ENCODE data around the gene RPS6KA6. TPM values are rescaled to one million over a fixed set of nuclear protein-coding genes. Genes with fewer than 3 reads are reported as not detected.

The RPS6KA6 gene
- total RNA-seq, 1 experiment from 2014 or later = 1.4 TPM

DNA sequence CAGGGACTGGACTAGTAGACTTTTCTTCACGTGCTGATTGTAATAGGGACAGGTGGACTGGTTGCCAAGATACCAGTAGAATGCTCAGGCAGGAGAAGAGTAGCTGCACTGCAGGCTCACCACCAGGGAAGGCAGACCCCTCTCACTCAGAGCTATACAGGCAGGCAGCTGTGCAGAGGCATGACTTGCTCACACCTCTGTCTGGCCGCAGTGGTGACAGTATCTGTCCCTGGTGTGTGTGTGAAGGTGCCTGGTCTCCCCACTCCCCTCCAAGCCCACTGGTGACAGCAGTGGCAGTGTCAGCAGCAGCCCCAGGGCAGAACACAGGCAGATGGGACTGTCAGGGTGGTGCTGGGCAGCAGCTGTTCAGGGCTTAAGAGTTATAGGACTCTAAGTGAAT is 140.7 kb downstream of the RPS6KA6 start:
- no peak for DNase-seq (ENCODE audit: low spot score)
- in situ Hi-C loops (cut with HindIII; ENCODE audit: low sequenced_read_pairs) = no loop called here

DNA sequence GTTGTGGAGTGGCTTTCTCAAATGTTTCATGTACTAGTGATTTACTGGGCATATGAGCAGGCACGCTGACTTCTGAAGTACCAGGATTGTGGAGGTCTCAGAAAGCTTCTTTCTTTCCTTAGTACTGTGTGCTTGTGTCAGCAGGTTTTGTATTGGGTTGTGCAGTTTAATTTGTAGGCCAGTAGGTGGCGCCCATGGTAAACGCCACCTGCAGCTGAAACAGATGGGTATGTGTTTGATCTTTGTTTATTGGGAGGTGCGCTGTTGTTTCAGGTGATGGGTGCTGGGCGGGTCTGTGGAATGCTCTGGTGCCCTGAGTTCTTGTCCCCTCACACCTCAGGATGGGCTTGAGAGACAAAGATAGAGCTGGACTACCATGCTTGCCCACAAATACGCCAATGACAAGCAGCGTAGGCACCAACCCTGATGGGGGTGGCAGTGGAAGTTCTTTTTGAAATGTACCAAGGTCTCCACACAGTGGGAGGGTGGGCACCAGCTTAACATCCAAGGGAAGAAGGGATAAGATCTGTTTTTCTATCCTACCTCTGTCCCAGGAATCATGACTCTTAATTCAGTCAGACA is 141.5 kb downstream of the RPS6KA6 start:
- in situ Hi-C loops (cut with HindIII; ENCODE audit: low sequenced_read_pairs) = no loop called here
- peak; percentile 26 for DNase-seq (ENCODE audit: low spot score)

- in situ Hi-C loops (cut with HindIII; ENCODE audit: low sequenced_read_pairs) = no loop called here
- no peak for DNase-seq (ENCODE audit: low spot score)
These were observed 143.9 kb downstream of the RPS6KA6 start for GRCh38 chrX:84044051-84044450.

Measured in G401 (cell line).